ENCODE measurements around the gene MFNG.

Gene MFNG

GRCh38 chr22:37515901-37516300 lies 29.7 kb upstream of the MFNG start:
- H3K4me2 ChIP-seq, result no peak overlapping the region
- H4K20me1 ChIP-seq (ENCODE audit: insufficient read depth), result no peaks in the 10 kb centered on the region
- H2AFZ ChIP-seq (ENCODE audit: low read depth), result no peak overlapping the region
- H3K27me3 ChIP-seq (ENCODE audit: insufficient read depth, low read depth), result peaks cover 17% of the 10 kb centered on the region
- no peaks in the 10 kb centered on the region for H3K79me2 ChIP-seq (ENCODE audit: insufficient read depth, low read depth)
- H3K4me3 ChIP-seq (IDR thresholded peaks at IDR 0.05; ENCODE audit: insufficient read depth, low read depth, low read length), result no peak overlapping the region
- no peak for TF ChIP-seq CTCF (conservative IDR thresholded peaks at IDR 0.05; ENCODE audit: low read depth, low read length)
- H3K9ac ChIP-seq, result no peak overlapping the region
- H3K4me1 ChIP-seq (ENCODE audit: low read depth, poor library complexity, severe bottlenecking), result no peaks in the 10 kb centered on the region
- no peak overlapping the region for H3K27ac ChIP-seq
- no peaks in the 10 kb centered on the region for H3K36me3 ChIP-seq (ENCODE audit: insufficient read depth)

GRCh38 chr22:37514526-37515051 lies 28.4 kb upstream of the MFNG start:
- no peak overlapping the region for H3K9ac ChIP-seq
- H3K4me2 ChIP-seq, result no peak overlapping the region
- H3K36me3 ChIP-seq (ENCODE audit: insufficient read depth), result no peaks in the 10 kb centered on the region
- TF ChIP-seq CTCF (conservative IDR thresholded peaks at IDR 0.05; ENCODE audit: low read depth, low read length), result no peak
- H3K79me2 ChIP-seq (ENCODE audit: insufficient read depth, low read depth), result no peaks in the 10 kb centered on the region
- H4K20me1 ChIP-seq (ENCODE audit: insufficient read depth), result no peaks in the 10 kb centered on the region
- H2AFZ ChIP-seq (ENCODE audit: low read depth), result no peak overlapping the region
- H3K27ac ChIP-seq, result no peak overlapping the region
- H3K27me3 ChIP-seq (ENCODE audit: insufficient read depth, low read depth), result peaks cover 6% of the 10 kb centered on the region
- no peak overlapping the region for H3K4me3 ChIP-seq (IDR thresholded peaks at IDR 0.05; ENCODE audit: insufficient read depth, low read depth, low read length)
- no peaks in the 10 kb centered on the region for H3K4me1 ChIP-seq (ENCODE audit: low read depth, poor library complexity, severe bottlenecking)

GRCh38 chr22:37511395-37512104 lies 25.4 kb upstream of the MFNG start:
- Histone ChIP-seq H4K20me1 (ENCODE audit: insufficient read depth) (no peaks in the 10 kb centered on the region), H3K4me1 (ENCODE audit: low read depth, poor library complexity, severe bottlenecking) (no peaks in the 10 kb centered on the region), H3K27ac (no peak overlapping the region), H3K27me3 (ENCODE audit: insufficient read depth, low read depth) (peaks cover 4% of the 10 kb centered on the region; the same call in 1 of the 2 replicates), H3K9ac (no peak overlapping the region), H3K36me3 (ENCODE audit: insufficient read depth) (no peaks in the 10 kb centered on the region), H3K79me2 (ENCODE audit: insufficient read depth, low read depth) (no peaks in the 10 kb centered on the region), H3K4me3 (IDR thresholded peaks at IDR 0.05; ENCODE audit: insufficient read depth, low read depth, low read length) (no peak overlapping the region), H3K4me2 (no peak overlapping the region), H2AFZ (ENCODE audit: low read depth) (no peak overlapping the region)
- TF ChIP-seq CTCF (conservative IDR thresholded peaks at IDR 0.05; ENCODE audit: low read depth, low read length), result no peak

DNA sequence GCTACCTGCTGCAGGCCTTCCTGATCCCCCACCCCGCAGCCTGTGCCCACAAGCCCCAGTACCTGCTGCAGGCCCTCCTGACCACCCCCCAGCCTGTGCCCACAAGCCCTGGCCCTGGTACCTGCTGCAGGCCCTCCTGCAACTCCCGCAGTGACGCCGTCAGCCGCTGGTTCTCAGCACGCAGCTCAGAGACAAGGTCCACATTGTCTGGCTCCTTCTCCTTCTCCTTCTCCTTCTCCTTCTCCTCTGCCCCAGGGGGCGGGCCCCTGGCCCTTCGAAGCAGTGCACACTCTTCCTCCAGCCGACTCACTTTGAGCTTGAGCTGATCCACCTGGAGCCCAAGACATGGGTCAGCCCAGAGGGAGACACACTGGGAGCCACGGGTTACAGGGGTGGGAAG lies 23.9 kb upstream of the MFNG start:
- Histone ChIP-seq H3K79me2 (ENCODE audit: insufficient read depth, low read depth) (no peaks in the 10 kb centered on the region), H3K9ac (no peak overlapping the region), H3K4me3 (IDR thresholded peaks at IDR 0.05; ENCODE audit: insufficient read depth, low read depth, low read length) (no peak overlapping the region), H3K4me2 (no peak overlapping the region), H3K27me3 (ENCODE audit: insufficient read depth, low read depth) (peaks cover 4% of the 10 kb centered on the region; the same call in 1 of the 2 replicates), H3K36me3 (ENCODE audit: insufficient read depth) (no peaks in the 10 kb centered on the region), H4K20me1 (ENCODE audit: insufficient read depth) (no peaks in the 10 kb centered on the region), H2AFZ (ENCODE audit: low read depth) (no peak overlapping the region), H3K4me1 (ENCODE audit: low read depth, poor library complexity, severe bottlenecking) (no peaks in the 10 kb centered on the region), H3K27ac (no peak overlapping the region)
- TF ChIP-seq CTCF (conservative IDR thresholded peaks at IDR 0.05; ENCODE audit: low read depth, low read length), result no peak
